GM21723 (cell line): ENCODE measurements around the gene UBE2I.
"Not testable (repeated sequence)": the region's sequence is repeated elsewhere in the genome, so short reads cannot be mapped to it uniquely, and the experiment has no call there.

ENCODE experiments used
- ATAC-seq: cut with Tn5 transposase; IDR thresholded peaks from one replicate; pipeline ENCODE4 v1.9.1; 2021; ENCODE audit warnings: mild to moderate bottlenecking, moderate library complexity; ENCODE audit not compliant: unreplicated experiment

The UBE2I gene

DNA sequence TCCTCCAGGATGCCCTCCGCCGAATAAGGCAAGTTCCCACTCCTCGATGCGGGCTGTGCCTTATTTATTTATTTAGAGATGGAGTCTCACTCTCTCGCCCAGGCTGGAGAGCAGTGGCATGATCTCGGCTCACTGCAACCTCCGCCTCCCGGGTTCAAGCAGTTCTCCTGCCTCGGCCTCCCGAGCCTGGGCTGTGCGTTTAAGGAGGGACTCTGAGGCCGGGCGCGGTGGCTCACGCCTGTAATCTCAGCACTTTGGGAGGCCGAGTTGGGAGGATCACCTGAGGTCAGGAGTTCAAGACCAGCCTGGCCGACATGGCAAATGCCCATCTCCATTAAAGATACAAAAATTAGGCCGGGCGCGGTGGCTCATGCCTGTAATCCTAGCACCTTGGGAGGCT is 18.7 kb downstream of the UBE2I start:
- not testable (repeated sequence) for ATAC-seq

GRCh38 chr16:1328961-1329360 is 19.5 kb downstream of the UBE2I start:
- not testable (repeated sequence) for ATAC-seq

- ATAC-seq = no peak
Observed at GRCh38 chr16:1330260-1330914, 21.0 kb downstream of the UBE2I start.

DNA sequence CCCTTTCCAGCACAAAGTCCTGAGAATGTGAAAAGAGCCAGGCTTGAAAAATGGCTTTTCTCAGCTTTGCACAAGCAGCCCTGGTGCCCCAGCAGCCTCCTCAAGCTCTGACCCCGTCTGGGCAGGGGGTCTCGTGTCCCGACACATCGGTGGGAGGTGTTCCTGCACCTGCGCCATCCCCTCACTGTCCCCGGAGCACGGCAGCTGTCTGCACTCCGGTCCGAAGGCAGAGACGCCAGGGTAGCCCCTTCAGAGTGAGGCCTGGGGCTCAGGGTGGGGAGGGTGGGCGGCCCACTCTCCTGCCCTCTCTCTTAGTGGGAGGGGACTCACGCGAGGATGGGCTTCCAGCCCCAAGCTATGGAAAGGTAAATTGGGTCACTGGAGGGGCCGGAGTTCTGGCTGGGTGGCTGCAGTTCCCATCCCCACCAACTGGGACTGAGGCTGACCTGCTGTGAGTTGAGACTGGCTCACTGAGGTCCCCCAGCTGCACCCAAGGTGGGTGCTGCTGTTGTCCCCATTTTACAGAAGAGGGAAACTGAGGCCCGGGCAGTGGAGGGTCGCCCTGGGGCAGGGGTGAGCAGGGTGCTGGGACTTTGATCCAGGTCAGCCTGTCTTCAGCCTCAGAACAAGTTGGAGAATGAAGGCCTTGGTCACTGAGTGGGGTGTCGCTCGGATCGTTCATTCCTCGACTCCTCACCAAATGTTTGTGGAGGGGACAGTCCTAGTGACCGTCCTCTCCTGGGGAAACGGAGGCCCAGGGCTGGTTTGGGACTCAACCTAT is 21.7 kb downstream of the UBE2I start:
- no peak for ATAC-seq

DNA sequence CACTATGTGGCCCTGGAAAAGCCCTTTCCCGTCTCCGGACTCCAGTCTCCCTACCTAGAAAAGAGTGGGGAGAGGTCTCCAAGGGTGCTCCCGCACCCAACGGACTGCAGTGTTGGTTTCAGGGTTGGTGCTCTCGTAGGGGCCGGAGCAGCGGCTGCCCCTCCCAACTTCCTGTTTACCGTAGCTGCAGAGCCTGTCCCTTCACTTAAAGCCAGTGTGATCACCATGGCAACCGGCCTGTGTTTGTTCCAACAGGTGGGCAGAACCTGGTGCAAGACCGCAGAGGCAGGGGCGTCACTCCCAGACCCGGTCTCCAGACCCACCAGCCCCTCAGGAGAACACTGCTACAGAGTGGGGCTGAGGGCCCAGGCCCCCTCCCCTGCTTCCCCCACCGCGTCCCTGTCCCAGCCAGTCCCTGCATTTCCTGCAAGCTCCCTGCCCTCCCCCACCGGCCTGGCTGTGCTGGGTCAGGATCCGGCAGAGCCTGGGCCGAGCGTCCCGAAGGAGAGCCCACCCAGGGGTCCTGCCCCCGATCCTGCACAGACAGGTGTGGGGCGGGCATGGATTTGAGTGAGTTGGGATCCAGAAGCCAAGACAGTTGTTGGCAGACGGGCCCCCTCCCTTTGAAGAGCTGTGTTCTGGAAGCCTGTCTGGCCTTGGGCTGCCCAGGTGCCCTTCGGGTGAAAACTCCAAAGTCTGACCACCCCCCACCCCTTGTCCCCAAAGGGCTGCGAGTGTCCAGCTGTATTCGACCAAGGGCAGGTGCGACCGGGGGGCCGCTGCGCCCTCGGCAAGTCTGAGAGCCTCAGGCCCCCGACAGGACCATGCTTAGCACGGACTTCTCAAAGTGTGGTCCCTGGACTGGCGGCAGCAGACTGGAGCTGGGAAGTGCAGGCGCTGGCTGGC is 22.5 kb downstream of the UBE2I start:
- no peak for ATAC-seq

GRCh38 chr16:1332618-1333148 is 23.2 kb downstream of the UBE2I start:
- no peak for ATAC-seq

GRCh38 chr16:1333149-1333812 is 23.8 kb downstream of the UBE2I start, which contains the start of gene BAIAP3:
BAIAP3 (plus strand) TSS chr16:1333645; CDS start chr16:1338550, 4,905 bp downstream.
- no peak for ATAC-seq

- ATAC-seq = no peak
Observed at GRCh38 chr16:1333854-1334700, 24.6 kb downstream of the UBE2I start.

DNA sequence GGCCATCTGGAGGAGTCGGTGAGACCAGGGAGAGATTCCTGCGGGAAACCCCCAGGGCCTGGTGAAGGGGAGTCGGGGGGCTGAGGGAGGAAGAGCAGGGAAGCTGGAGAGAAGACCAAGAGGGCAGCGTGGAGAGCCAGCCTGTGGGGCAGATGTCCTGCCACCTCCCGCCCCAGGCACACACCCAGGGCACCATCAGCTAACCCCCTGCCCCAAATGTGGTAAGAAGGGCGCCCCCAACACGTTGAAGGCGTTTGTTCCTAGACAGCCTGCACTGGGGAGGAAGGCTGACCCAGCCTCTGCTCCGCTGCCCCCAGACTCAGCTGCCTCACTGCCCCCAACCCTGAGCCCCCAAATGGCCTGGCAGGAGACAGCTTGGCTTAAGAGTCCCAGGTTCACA is 25.3 kb downstream of the UBE2I start:
- no peak for ATAC-seq

DNA sequence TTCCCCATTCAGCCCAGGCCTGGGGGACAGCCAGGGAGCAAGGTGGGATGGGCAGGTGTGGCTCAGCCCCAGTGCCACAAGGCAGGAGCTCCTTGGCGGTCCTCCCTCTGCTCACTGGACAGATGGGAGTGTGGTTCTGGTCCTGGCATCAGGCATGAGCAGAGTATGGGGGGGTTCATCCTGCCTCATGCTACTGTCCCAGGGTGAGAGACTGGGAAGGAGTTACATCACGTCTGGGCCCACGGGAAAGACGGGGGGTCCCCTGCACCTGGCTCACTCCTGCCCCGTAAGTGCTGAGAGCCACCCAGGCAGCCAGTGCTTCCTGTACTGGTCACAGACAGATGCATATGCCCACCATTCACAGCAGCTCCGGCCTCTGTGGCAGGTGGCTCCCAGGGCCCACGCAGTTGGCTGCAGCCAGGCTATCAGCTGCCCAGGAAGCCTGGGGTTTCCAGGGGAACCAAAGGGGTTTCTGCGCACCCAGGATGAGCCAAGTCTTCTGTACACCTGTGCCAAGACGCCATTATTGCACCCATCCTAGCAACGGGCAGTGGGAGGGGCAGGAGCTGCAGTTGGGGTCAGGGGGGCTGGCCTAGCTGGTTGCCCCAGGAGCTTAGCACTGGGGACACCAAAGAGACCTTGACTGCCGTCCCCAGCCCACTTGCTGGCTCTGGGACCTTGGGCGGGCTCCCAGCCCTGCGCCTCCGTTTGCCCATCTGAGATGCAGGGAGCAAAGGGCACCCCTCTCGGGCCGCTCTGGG is 26.0 kb downstream of the UBE2I start:
- no peak for ATAC-seq

DNA sequence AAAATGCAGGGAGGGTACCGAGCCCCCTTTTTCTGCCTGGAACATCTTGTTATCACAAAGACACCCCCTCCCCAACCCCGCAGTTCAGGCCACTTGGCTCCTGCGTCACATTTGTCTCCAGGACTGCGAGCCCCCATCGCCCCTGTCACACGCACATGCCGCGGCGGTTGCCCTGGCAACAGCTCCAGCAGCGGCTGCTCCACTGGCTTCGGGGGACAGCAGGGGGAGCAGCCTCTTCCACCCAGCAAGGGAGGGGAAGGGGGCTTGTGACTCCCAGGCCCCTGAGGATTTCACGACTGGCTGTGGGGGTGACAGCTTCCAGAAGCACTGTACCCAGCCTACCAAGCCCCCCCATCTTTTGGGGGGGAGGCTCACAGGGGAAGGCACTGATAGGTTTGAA is 26.6 kb downstream of the UBE2I start:
- no peak for ATAC-seq

DNA sequence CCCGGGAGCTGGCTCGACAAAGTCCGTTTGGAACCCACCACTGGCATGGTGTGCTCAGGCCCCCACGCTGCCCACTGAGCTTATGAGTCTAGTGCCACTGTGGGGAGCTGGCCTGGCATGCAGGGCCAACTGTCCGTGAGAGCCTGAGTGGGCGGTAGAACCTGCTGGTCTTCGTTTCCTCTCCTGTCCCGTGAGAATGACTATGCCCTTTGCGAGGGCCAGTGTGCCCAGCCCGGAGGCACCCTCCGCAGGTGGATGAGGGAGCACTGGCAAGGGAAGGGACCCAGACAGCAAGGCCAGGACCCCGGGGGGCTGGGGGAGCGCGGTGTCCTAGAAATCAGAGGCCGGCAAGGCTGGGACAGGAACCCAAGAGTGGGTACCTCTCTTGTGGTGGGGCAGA is 27.2 kb downstream of the UBE2I start:
- ATAC-seq = no peak

GRCh38 chr16:1337486-1337885 is 28.1 kb downstream of the UBE2I start:
- no peak for ATAC-seq

DNA sequence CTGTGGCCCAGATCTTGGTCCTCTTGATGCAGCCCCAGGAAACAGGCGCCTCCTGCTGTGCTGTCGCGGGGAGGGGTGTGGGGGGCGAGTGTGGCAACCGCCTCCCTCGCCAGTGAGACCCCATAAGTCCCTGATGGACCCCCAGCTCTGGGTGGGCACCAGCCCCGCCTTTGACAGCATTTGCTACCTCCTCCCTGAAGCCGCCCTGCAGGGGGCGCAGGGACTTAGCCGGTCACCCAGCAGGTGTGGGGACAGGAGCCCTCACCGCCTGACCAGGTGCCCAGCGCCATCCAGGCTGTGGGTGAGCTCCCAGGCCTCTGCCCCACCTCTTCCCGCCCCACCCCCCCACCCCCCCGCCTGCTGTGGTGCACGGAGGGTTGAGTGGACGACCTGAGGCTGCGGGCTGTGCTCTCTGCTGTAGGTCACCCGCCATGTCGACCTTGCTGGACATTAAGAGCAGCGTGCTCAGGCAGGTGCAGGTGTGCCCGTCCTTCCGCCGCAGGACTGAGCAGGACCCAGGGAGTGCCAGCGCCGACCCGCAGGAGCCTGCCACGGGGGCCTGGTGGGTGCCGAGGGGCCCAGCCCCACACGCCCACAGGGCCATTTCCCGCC is 28.8 kb downstream of the UBE2I start:
- ATAC-seq = no peak

- no peak for ATAC-seq
Observed at GRCh38 chr16:1338855-1339675, 29.6 kb downstream of the UBE2I start.

- ATAC-seq = no peak
Observed at GRCh38 chr16:1340730-1341494, 31.5 kb downstream of the UBE2I start.
